HTR-8/SVneo (cell line): ENCODE measurements around the gene DCAF12.

Source experiments
- DNase-seq: peaks from one replicate; pipeline ENCODE4 v3.0.0; 2011; ENCODE audit warnings: low spot score, mixed read lengths; ENCODE audit not compliant: insufficient read length
- FAIRE-seq: peaks from 2 replicates; lab custom pipeline; 2011; peaks lifted over from hg19 to GRCh38; lab: Jason Lieb, UNC

Gene DCAF12

GRCh38 chr9:34127035-34127948 lies 794 bp upstream of the DCAF12 start:
- no peak for FAIRE-seq
- DNase-seq, result no peak

- no peak for FAIRE-seq
- no peak for DNase-seq
Measured at GRCh38 chr9:34125681-34126206, 754 bp downstream of the DCAF12 start.

GRCh38 chr9:34124926-34125325 lies 1.6 kb downstream of the DCAF12 start:
- FAIRE-seq, result no peak

GRCh38 chr9:34124099-34124498 lies 2.4 kb downstream of the DCAF12 start:
- FAIRE-seq, result no peak
- no peak for DNase-seq

More at GRCh38 chr9:34124926-34125325, 1.6 kb downstream of the DCAF12 start:
- DNase-seq, result no peak

- DNase-seq (no peak), FAIRE-seq (no peak)
Measured at GRCh38 chr9:34123682-34124081, 2.8 kb downstream of the DCAF12 start.

- FAIRE-seq (no peak), DNase-seq (no peak)
Measured at GRCh38 chr9:34121996-34122395, 4.5 kb downstream of the DCAF12 start.

GRCh38 chr9:34119713-34120112 lies 6.8 kb downstream of the DCAF12 start:
- DNase-seq (no peak), FAIRE-seq (no peak)

- FAIRE-seq (no peak), DNase-seq (no peak)
Measured at GRCh38 chr9:34114436-34114835, 12.1 kb downstream of the DCAF12 start.

GRCh38 chr9:34106110-34106509 lies 20.4 kb downstream of the DCAF12 start:
- FAIRE-seq (no peak), DNase-seq (no peak)

GRCh38 chr9:34102796-34103195 lies 23.7 kb downstream of the DCAF12 start:
- DNase-seq (no peak), FAIRE-seq (no peak)

GRCh38 chr9:34098307-34098706 lies 28.2 kb downstream of the DCAF12 start:
- no peak for DNase-seq
- FAIRE-seq, result no peak

GRCh38 chr9:34097865-34098264 lies 28.6 kb downstream of the DCAF12 start:
- DNase-seq (no peak), FAIRE-seq (no peak)

- FAIRE-seq, result no peak
Measured at GRCh38 chr9:34096751-34097150, 29.7 kb downstream of the DCAF12 start.

GRCh38 chr9:34093578-34093977 lies 32.9 kb downstream of the DCAF12 start:
- FAIRE-seq (no peak), DNase-seq (no peak)

More at GRCh38 chr9:34096751-34097150, 29.7 kb downstream of the DCAF12 start:
- DNase-seq, result no peak

GRCh38 chr9:34089311-34089710 lies 37.2 kb downstream of the DCAF12 start:
- FAIRE-seq, result no peak

GRCh38 chr9:34087370-34087769 lies 39.1 kb downstream of the DCAF12 start:
- DNase-seq, result no peak
- no peak for FAIRE-seq

More at GRCh38 chr9:34089311-34089710, 37.2 kb downstream of the DCAF12 start:
- no peak for DNase-seq

GRCh38 chr9:34086864-34087263 lies 39.6 kb downstream of the DCAF12 start:
- FAIRE-seq (no peak), DNase-seq (no peak)

- DNase-seq (no peak), FAIRE-seq (no peak)
Measured at GRCh38 chr9:34085581-34086500, 40.7 kb downstream of the DCAF12 start.

- DNase-seq (no peak), FAIRE-seq (no peak)
Measured at GRCh38 chr9:34084562-34084961, 41.9 kb downstream of the DCAF12 start.

GRCh38 chr9:34079181-34079580 lies 47.3 kb downstream of the DCAF12 start:
- DNase-seq (peak; percentile 31), FAIRE-seq (no peak)
